GM18502 (cell line): ENCODE measurements around the gene DLGAP3.

Experiments
- ATAC-seq: cut with Tn5 transposase; IDR thresholded peaks from one replicate; pipeline ENCODE4 v1.9.1; 2021; ENCODE audit warnings: mild to moderate bottlenecking; ENCODE audit not compliant: unreplicated experiment, poor library complexity

Gene DLGAP3

GRCh38 chr1:34928699-34929496 is 552 bp downstream of the DLGAP3 start:
- ATAC-seq: no peak

DNA sequence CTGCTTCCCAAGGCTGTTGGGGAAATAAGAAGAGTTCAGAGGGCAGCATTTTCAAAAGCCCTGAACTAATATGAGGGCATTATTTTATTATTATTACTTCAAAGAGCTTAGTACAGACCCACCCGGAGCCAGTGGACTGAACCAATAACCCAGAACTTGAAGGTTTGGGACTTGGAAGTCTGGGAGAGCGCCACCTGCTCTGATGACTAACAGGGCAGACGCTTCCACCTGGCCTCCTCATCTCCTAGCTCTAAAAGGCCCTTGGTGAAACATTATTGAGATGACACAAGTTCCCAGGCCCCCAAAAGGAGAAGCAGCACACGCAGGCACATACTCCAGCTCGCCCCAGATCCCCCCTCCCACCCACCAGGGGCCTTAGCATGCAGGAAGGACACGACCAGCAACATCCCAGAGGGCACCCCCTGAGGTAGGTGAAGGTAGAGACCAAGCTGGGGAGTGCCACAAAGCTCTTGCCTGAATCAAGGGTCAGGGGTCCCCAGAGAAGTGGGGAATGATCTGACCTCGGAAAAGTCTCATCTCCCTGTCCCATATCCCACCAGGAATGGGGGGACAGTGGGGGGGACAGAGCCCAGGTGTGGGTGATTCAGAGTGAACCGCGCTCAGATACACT is 1.3 kb downstream of the DLGAP3 start:
- no peak for ATAC-seq

GRCh38 chr1:34927316-34927715 is 2.1 kb downstream of the DLGAP3 start:
- ATAC-seq: no peak

DNA sequence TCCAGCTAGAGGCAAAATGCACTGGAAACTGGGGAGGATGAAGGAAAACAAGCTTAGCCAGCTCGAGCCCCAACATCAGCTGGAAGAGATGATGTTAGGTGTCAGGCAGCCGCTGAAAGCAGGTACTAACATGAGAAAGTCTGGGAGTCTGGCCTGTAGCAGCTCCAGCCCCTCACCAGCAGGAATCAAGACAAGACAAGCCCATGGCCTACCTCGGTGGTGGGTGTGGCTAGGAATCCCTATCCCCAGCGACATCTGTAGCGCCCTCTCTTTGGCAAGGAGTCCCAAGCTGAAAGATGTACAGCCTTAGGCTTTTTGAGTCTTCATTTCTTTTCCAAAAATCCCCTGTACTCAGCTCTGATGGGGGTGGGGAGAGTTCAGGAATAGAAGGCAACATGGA is 2.6 kb downstream of the DLGAP3 start:
- ATAC-seq: no peak

DNA sequence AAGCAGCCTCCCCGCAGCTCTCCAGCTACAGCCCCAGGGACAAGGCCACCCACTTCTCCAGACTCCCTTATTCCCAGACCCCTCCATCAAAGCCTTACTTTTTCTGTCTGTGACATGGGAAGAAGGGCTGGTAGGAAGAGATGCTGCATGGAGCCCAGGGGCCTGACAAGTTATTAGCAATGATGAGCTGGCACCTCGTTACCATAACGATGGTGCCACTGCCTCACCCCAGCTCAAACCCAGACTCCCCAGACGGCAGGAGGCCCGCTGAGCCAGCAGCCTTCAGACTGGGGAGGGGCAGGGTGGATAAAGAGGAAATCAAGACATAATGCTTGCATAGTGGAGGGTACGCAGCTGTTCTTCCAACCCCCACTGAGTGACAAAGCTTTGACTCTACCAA is 3.3 kb downstream of the DLGAP3 start:
- ATAC-seq: no peak

DNA sequence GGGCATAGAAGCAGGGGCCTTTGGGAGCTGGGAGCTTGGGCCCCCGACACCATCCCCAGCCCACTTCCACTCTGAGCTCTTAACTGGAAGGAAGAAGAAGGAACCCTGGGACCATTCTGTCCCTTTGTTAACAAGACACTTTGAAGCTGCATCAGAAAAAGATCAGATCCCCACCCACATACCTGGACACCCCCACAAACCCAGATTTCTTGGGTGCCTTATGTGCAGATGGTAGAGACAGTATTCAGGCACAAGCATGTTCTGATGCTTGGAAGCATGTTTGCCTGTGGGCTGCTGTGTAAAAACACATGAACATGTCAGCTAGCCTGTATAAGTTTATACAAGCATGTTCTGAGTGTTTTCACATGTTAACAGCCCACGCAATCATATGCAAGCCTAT is 3.7 kb downstream of the DLGAP3 start:
- ATAC-seq: no peak

- no peak for ATAC-seq
Observed at GRCh38 chr1:34924759-34925555, 4.5 kb downstream of the DLGAP3 start.

- no peak for ATAC-seq
Observed at GRCh38 chr1:34923490-34923889, 6.0 kb downstream of the DLGAP3 start.

- ATAC-seq: no peak
Observed at GRCh38 chr1:34918977-34919561, 10.4 kb downstream of the DLGAP3 start.

DNA sequence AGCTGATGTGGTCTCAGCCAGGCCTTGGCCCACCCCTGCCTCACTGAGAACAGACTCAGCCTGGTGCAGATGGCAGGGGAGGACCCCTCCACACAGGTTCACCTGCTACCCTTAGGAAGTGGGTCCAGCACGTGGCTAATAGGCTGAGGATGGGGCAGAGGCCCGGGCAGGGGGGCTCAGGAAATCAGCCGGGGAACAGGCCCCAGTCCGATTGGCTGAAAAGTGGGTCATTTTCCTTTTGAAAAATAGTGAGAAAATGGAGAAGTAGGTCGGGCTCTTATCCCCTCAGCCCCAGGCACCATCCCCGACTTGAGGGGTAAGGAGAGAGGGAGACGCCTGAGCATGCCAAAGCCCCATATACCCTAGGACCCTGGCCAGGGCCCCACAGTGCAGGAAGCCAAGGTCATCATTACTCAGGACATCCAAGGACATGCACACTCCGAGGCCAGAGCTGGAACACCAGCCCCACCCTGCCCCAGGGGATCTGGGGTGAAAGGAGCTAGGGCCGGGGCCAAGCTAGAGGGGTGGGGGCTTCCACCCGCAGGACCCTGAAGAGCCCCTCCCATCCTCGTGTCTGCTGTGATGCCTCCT is 11.0 kb downstream of the DLGAP3 start:
- no peak for ATAC-seq

- ATAC-seq: no peak
Observed at GRCh38 chr1:34917017-34917416, 12.4 kb downstream of the DLGAP3 start.

GRCh38 chr1:34916104-34916503 is 13.3 kb downstream of the DLGAP3 start:
- no peak for ATAC-seq

DNA sequence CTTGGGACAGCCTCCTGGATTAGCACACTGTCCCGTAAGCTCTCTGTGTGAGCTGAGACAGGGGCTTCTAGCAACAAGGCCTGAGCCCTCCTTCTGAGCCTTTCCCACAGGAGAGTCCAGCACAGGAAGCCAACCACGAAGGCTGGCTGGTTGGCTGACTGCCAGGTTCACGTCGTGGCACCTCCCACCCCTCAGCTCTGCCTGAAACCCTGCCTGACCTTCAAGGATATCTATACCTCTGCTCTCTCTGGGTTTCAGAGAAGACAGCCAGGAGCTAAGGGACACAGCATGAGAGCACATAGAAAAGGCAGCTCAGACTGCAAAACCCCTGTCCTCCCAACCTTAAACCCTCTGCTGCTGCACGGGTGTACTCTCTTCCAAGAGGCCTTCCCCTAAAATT is 13.9 kb downstream of the DLGAP3 start:
- no peak for ATAC-seq

DNA sequence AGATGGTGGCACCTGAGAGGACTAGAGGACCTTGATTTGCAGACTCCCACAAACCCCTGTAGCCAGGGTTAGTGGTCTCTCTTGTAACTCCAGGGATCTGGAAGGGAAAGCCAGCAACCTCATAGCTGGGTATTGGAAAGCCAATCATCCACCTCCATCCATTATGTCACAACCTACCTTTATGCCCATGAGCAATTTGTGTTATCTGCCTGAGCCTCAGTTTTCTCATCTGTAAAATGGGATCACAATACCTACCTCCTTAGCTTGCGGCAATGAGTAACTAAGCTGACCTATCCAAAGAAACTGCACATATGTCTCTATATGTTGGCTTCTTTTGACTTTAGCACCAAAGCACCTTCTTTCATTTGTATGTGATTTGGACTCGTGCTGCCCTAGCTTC is 14.5 kb downstream of the DLGAP3 start:
- ATAC-seq: no peak

GRCh38 chr1:34911465-34911864 is 18.0 kb downstream of the DLGAP3 start:
- ATAC-seq: no peak

DNA sequence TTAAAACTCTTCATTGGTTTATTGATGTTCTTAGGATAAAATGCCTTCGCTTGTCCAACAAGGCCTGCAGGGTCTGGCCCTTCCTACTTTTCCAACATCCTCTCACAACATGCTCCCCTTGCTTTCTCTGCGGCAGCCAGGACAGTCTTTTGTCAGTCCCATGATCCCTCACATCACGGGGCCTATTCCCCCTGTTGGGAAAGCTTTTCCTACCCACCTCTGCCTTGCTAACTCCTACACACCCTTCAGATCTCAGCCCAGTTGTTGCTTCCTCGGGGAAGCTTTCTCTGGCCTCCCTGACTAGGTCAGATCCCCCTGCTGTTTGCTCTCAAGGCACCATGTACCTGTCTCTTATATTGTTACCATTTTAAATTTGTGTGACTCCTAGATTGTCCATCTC is 19.0 kb downstream of the DLGAP3 start:
- no peak for ATAC-seq

DNA sequence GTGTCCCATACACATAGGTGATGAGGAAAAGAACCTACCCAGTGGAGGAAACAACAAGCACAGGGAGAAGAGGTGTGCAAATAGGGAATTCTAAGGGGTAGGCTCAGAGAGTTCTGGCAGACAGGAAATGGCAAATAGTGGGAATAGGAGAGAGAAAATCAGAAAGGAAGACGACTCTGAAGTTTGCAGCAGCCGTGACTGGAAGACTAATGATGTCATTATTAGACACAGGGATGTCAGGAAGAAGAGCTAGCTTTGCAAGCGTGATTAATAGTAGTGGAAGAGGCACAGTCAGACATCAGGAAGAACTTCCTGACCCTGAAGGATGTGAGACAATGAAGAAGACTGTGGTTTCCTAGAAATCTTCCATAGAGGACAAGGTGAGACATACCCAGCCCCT is 21.1 kb downstream of the DLGAP3 start:
- ATAC-seq: no peak

GRCh38 chr1:34907487-34908090 is 21.9 kb downstream of the DLGAP3 start:
- no peak for ATAC-seq

GRCh38 chr1:34906756-34907155 is 22.7 kb downstream of the DLGAP3 start:
- no peak for ATAC-seq

GRCh38 chr1:34906222-34906621 is 23.2 kb downstream of the DLGAP3 start:
- no peak for ATAC-seq
